PFSK-1 (cell line): ENCODE measurements around the gene CASP8AP2.

Source experiments
- REST ChIP-seq, 2 experiments: IDR thresholded peaks; 2 replicates each; pipeline versions ENCODE4 v1.6.1 to v1.8.0; 2011 to 2012; ENCODE audit warnings: low read depth in 2 of 2, low read length in 2 of 2, control low read depth in 1 of 2, inconsistent platforms in 1 of 2, mild to moderate bottlenecking in 1 of 2, moderate library complexity in 1 of 2; ENCODE audit not compliant: insufficient read depth in 1 of 2
- SIN3A ChIP-seq: IDR thresholded peaks from 2 replicates; pipeline ENCODE4 v1.6.1; 2012; ENCODE audit warnings: mild to moderate bottlenecking, low read length, moderate library complexity, borderline replicate concordance; ENCODE audit not compliant: insufficient read depth
- TAF1 ChIP-seq: IDR thresholded peaks from 2 replicates; pipeline ENCODE4 v1.6.1; 2012; ENCODE audit warnings: low read length, control low read depth, borderline replicate concordance; ENCODE audit not compliant: insufficient read depth

DNA sequence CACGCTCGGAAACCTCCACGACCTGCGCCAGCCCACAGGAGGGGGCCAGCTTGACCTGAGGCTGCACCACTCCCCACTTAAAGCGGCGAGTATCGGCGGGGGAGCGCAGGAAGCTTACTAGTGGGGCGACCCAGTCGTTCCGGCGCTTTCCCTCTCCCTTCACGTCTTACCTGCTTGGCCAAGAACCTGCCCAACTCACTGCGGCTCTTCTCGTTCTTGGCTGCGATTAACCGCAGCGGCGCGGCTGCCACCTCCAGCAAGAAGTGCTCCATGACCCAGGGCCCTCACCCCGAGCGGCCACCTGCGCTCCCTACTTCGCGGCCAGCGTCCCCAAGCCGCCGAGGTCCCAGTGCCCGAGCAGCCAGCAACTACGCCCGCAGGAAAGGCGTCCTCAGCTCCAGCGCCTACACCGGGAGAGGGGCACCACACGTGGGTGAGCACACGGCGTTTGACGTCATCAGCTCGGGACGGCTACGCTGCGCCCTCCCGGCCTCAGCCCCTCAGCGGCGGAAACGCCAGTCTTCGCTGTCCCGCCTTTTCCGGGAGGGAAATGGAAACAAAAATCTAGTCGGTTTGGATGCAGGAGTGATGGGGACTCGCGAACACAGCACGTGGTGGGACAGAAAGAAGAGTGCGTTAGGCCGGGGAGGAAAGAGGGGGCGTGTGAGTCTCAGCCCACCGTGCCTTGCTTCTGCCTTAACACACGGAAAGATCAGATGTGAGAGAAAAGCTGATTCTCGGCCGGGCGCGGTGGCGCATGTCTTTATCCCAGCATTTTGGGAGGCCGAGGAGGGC is 10.1 kb upstream of the CASP8AP2 start, which contains the start of gene MDN1:
- peak; percentile 90; the same call in 1 of the 2 replicates for TF ChIP-seq TAF1
- peak in 1 of 2 experiments; percentile 58; a peak in 1 of 4 replicates for TF ChIP-seq REST (IDR thresholded peaks at IDR 0.05; ENCODE audit: insufficient read depth in 1 of 2, low read depth in 2 of 2, low read length in 2 of 2)
- peak; percentile 99 for TF ChIP-seq SIN3A
